Gastrocnemius medialis (tissue), 4 donors: ENCODE results near the gene PIP4K2B.

Experiments
- POLR2A ChIP-seq, 2 donors: fragments of 450-650 bp; IDR thresholded peaks; one replicate each; pipeline ENCODE4 v1.6.1; 2017; ENCODE audit warnings: antibody characterized with exemption in 2 of 2, mild to moderate bottlenecking in 2 of 2, moderate library complexity in 2 of 2
- TF ChIP-seq, protein P1 (sequence below), 5 experiments: fragments of 450-650 bp in 3 of 5; fragments of 200-600 bp in 2 of 5; sonication (generic) in 2 of 5; IDR thresholded peaks in 4 of 5; conservative IDR thresholded peaks in 1 of 5; 1 replicate in 4 of 5; 2 replicates in 1 of 5; pipeline ENCODE4 v1.5.1; 2016 to 2019; ENCODE audit warnings: antibody characterized with exemption in 5 of 5, mild to moderate bottlenecking in 3 of 5, moderate library complexity in 3 of 5

DNA sequence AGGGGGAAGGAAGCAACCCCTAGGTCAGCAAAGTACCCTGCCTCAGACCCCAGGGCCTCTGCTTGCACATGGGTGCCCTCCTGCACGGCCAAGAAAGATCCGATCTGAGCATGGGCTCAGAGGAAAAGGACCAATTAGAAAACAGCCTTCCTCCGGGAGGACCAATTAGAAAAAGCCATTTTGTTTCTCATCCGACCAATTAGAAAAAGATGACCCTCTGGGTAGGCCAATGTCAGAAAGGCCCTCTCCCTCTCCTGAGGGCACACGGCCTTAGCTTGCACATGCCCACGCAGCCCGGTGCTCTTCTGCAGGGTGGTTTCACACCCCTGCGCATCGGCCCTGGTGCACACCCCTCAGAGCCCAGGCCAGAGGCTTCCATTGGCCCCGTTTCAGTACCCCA is 74.3 kb downstream of the PIP4K2B start:
- TF ChIP-seq, protein P1, sequence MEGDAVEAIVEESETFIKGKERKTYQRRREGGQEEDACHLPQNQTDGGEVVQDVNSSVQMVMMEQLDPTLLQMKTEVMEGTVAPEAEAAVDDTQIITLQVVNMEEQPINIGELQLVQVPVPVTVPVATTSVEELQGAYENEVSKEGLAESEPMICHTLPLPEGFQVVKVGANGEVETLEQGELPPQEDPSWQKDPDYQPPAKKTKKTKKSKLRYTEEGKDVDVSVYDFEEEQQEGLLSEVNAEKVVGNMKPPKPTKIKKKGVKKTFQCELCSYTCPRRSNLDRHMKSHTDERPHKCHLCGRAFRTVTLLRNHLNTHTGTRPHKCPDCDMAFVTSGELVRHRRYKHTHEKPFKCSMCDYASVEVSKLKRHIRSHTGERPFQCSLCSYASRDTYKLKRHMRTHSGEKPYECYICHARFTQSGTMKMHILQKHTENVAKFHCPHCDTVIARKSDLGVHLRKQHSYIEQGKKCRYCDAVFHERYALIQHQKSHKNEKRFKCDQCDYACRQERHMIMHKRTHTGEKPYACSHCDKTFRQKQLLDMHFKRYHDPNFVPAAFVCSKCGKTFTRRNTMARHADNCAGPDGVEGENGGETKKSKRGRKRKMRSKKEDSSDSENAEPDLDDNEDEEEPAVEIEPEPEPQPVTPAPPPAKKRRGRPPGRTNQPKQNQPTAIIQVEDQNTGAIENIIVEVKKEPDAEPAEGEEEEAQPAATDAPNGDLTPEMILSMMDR (IDR thresholded peaks at IDR 0.05 in 4 of 5, conservative IDR thresholded peaks at IDR 0.05 in 1 of 5), result no peak
- no peak for TF ChIP-seq POLR2A (IDR thresholded peaks at IDR 0.05)
